ENCODE measurements around the gene KLRF2. TPM values are rescaled to one million over a fixed set of nuclear protein-coding genes. Genes with fewer than 3 reads are reported as not detected.

KLRF2 gene
- total RNA-seq, 1 experiment from 2014 or later = not detected

DNA sequence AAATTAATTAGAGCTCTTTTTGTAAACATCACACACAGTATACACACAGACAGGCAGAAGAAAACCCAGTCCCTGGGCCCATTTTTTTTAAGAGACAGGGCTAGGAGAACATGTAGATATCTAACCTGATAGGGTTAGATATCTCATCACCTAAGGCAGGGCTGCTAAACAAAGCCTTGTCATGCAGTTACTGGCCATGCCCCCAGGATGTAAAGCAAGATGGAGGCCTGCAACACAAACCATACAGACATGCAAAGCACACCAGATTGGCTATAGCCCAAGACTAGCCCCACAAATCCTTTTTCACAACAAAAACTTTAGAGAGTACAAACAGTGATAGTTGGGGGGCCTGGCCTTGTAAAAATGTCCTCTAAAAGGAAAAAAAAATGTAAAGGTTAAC is 30.4 kb downstream of the KLRF2 start:
- Histone ChIP-seq H3K27me3 (ENCODE audit: insufficient read depth, low read depth) (no peaks in the 10 kb centered on the region), H2AFZ (no peak overlapping the region), H3F3A (ENCODE audit: insufficient read depth, low read depth) (no peaks in the 10 kb centered on the region), H3K36me3 (ENCODE audit: low read depth) (no peaks in the 10 kb centered on the region), H3K4me3 (no peak overlapping the region), H3K27ac (no peak overlapping the region), H3K4me1 (replicated peaks; ENCODE audit: insufficient read depth) (no peaks in the 10 kb centered on the region), H3K79me2 (ENCODE audit: low read depth) (no peaks in the 10 kb centered on the region), H3K9me3 (ENCODE audit: insufficient read depth, low read depth) (peaks cover 19% of the 10 kb centered on the region), H4K20me1 (ENCODE audit: insufficient read depth) (no peaks in the 10 kb centered on the region), H3K4me2 (no peak overlapping the region), H3K9me2 (ENCODE audit: insufficient read depth) (no peaks in the 10 kb centered on the region)
- ChIA-PET CTCF (no interaction called here), POLR2A (ENCODE audit: unreplicated experiment) (no interaction called here)
- no TSS peak for BruUV-seq (replicated peaks)
- TF ChIP-seq, protein P1, sequence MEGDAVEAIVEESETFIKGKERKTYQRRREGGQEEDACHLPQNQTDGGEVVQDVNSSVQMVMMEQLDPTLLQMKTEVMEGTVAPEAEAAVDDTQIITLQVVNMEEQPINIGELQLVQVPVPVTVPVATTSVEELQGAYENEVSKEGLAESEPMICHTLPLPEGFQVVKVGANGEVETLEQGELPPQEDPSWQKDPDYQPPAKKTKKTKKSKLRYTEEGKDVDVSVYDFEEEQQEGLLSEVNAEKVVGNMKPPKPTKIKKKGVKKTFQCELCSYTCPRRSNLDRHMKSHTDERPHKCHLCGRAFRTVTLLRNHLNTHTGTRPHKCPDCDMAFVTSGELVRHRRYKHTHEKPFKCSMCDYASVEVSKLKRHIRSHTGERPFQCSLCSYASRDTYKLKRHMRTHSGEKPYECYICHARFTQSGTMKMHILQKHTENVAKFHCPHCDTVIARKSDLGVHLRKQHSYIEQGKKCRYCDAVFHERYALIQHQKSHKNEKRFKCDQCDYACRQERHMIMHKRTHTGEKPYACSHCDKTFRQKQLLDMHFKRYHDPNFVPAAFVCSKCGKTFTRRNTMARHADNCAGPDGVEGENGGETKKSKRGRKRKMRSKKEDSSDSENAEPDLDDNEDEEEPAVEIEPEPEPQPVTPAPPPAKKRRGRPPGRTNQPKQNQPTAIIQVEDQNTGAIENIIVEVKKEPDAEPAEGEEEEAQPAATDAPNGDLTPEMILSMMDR (conservative IDR thresholded peaks at IDR 0.05) = no peak
- TF ChIP-seq EZH2 (IDR thresholded peaks at IDR 0.05; ENCODE audit: low read depth) = no peak
- intact Hi-C loops (cut with micrococcal nuclease; ENCODE audit: unreplicated experiment) = no loop called here
- no peak for DNase-seq

DNA sequence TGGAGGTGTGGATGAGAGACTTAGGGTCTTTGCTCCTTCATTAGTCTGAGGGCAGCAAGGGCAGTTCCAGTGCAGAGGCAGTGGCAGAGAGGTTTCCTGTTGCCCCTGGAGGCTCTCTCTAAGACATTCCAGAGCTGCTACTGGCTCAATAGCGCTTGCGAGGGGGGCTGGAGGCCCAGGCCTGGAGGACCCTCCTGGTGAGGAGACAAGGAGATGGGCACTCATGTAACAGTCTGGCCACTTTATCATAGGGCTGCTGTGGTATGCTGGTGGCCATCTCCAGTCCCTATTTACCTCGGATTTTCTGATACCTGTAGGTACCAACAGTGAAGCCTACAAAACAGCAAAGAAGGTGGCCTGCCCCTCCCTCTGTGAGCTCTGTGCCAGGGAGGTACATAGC is 38.2 kb downstream of the KLRF2 start:
- Histone ChIP-seq H2AFZ (no peak overlapping the region), H3K4me1 (replicated peaks; ENCODE audit: insufficient read depth) (no peaks in the 10 kb centered on the region), H3K36me3 (ENCODE audit: low read depth) (no peaks in the 10 kb centered on the region), H4K20me1 (ENCODE audit: insufficient read depth) (no peaks in the 10 kb centered on the region), H3K4me3 (no peak overlapping the region), H3K27me3 (ENCODE audit: insufficient read depth, low read depth) (no peaks in the 10 kb centered on the region), H3K79me2 (ENCODE audit: low read depth) (no peaks in the 10 kb centered on the region), H3F3A (ENCODE audit: insufficient read depth, low read depth) (no peaks in the 10 kb centered on the region), H3K9me3 (ENCODE audit: insufficient read depth, low read depth) (no peaks in the 10 kb centered on the region), H3K9me2 (ENCODE audit: insufficient read depth) (no peaks in the 10 kb centered on the region), H3K27ac (no peak overlapping the region), H3K4me2 (no peak overlapping the region)
- no TSS peak for BruUV-seq (replicated peaks)
- intact Hi-C loops (cut with micrococcal nuclease; ENCODE audit: unreplicated experiment) = no loop called here
- CTCF ChIA-PET = no interaction called here
- no peak for DNase-seq
- TF ChIP-seq, protein P1 (conservative IDR thresholded peaks at IDR 0.05) = no peak
- TF ChIP-seq EZH2 (IDR thresholded peaks at IDR 0.05; ENCODE audit: low read depth) = no peak
- POLR2A ChIA-PET (ENCODE audit: unreplicated experiment) = no interaction called here

DNA sequence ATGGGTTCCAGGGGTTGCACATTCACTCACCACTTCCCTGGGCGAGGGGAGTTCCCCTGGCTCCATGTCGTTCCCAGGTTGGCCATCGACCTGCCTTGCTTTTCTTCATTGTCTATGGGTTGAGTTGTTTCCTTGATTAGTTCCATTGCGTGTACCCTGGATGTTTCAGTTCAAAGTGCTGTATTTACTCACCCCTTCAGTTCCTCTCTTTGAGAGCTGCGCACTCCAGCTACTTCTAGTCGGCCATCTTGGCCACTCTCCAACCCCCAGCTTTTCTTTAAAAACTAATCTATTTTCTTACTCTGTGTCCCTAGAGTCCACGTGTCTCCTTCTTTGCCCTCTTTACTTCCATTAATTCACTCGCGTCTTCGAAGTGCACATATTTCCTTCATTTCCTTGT is 39.2 kb downstream of the KLRF2 start:
- POLR2A ChIA-PET (ENCODE audit: unreplicated experiment) = no interaction called here
- no peaks in the 10 kb centered on the region for H3K9me3 ChIP-seq (ENCODE audit: insufficient read depth, low read depth)

More for the DNA sequence above, 39.2 kb downstream of the KLRF2 start:
- H3K27ac ChIP-seq = no peak overlapping the region
- no peak overlapping the region for H2AFZ ChIP-seq
- H3F3A ChIP-seq (ENCODE audit: insufficient read depth, low read depth) = no peaks in the 10 kb centered on the region
- TF ChIP-seq, protein P1 (conservative IDR thresholded peaks at IDR 0.05) = no peak
- H3K4me1 ChIP-seq (replicated peaks; ENCODE audit: insufficient read depth) = no peaks in the 10 kb centered on the region
- H4K20me1 ChIP-seq (ENCODE audit: insufficient read depth) = no peaks in the 10 kb centered on the region
- intact Hi-C loops (cut with micrococcal nuclease; ENCODE audit: unreplicated experiment) = no loop called here
- H3K36me3 ChIP-seq (ENCODE audit: low read depth) = no peaks in the 10 kb centered on the region
- no peak overlapping the region for H3K4me2 ChIP-seq
- CTCF ChIA-PET = no interaction called here
- H3K27me3 ChIP-seq (ENCODE audit: insufficient read depth, low read depth) = no peaks in the 10 kb centered on the region
- no peak overlapping the region for H3K4me3 ChIP-seq
- no peaks in the 10 kb centered on the region for H3K79me2 ChIP-seq (ENCODE audit: low read depth)
- no TSS peak for BruUV-seq (replicated peaks)
- no peaks in the 10 kb centered on the region for H3K9me2 ChIP-seq (ENCODE audit: insufficient read depth)
- no peak for DNase-seq
